ENCODE data around the gene PPP6C. TPM values are rescaled to one million over a fixed set of nuclear protein-coding genes. Genes with fewer than 3 reads are reported as not detected.

PPP6C gene
- total RNA-seq, 1 experiment from 2014 or later = 50.8 TPM

DNA sequence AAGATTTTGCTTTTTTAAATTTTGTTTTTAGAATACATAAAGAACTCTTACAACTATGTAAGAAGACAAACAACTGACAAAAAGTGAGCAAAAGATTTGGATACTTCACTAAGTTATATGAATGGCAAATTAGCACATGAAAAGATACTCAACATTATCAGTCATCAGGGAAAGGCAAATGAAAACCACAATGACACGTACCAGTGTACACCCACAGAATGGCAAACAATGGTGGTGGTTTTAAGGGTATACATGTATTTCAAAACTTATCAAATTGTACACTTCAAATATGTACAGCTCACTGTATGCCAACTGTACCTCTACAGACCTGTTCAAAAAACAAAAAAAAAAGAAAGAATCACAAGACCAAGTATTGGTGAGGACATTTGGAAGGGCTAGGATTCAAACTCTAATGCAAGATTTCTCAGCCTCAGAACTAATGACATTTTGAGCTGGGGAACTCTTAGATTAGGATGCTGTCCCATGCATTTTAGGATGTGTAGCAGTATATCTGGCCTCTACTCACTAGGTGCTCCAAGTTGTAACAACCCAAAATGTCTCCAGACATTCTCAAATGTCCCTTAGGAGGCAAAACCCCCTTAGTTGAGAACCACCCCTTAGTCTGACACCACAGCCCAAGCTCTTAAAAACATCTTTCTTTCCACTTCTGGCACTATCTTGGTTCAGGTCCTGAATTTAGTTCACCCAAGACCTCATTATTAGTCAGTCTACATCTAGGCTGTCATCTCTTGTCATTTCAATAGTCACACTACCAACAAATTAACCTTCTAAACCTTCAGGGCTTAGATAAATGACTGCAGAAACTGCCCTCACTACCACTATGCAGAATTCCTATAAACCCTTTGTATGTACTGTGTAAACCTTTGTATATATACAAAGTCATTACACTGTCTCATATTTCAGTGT is 55.9 kb downstream of the PPP6C start:
- BruUV-seq (replicated peaks) = no TSS peak
- POLR2A ChIA-PET (ENCODE audit: low non-redundant PET) = no interaction called here
- Histone ChIP-seq H3K9me3 (ENCODE audit: low read depth, low read length, poor library complexity, severe bottlenecking) (peaks cover 3% of the 10 kb centered on the region), H3K4me3 (ENCODE audit: low read depth, low read length, poor library complexity, severe bottlenecking) (no peak overlapping the region), H3K36me3 (ENCODE audit: insufficient read depth, low read length, poor library complexity, severe bottlenecking) (no peaks in the 10 kb centered on the region), H3K27me3 (replicated peaks; ENCODE audit: insufficient read depth, low read depth, low read length, poor library complexity) (no peaks in the 10 kb centered on the region), H3K27ac (ENCODE audit: low read depth, low read length, poor library complexity, severe bottlenecking) (no peak overlapping the region), H3K4me1 (ENCODE audit: insufficient read depth, low read length, poor library complexity, severe bottlenecking) (no peaks in the 10 kb centered on the region)
- TF ChIP-seq, protein P1, sequence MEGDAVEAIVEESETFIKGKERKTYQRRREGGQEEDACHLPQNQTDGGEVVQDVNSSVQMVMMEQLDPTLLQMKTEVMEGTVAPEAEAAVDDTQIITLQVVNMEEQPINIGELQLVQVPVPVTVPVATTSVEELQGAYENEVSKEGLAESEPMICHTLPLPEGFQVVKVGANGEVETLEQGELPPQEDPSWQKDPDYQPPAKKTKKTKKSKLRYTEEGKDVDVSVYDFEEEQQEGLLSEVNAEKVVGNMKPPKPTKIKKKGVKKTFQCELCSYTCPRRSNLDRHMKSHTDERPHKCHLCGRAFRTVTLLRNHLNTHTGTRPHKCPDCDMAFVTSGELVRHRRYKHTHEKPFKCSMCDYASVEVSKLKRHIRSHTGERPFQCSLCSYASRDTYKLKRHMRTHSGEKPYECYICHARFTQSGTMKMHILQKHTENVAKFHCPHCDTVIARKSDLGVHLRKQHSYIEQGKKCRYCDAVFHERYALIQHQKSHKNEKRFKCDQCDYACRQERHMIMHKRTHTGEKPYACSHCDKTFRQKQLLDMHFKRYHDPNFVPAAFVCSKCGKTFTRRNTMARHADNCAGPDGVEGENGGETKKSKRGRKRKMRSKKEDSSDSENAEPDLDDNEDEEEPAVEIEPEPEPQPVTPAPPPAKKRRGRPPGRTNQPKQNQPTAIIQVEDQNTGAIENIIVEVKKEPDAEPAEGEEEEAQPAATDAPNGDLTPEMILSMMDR (conservative IDR thresholded peaks at IDR 0.05; ENCODE audit: low read depth, low read length) = no peak
- no peak for TF ChIP-seq EZH2 (IDR thresholded peaks at IDR 0.05; ENCODE audit: borderline replicate concordance, low read depth, low read length, poor library complexity, severe bottlenecking)
- DNase-seq (ENCODE audit: low spot score) = no peak
- CTCF ChIA-PET = no interaction called here
- intact Hi-C loops (cut with micrococcal nuclease; ENCODE audit: unreplicated experiment) = no loop called here

DNA sequence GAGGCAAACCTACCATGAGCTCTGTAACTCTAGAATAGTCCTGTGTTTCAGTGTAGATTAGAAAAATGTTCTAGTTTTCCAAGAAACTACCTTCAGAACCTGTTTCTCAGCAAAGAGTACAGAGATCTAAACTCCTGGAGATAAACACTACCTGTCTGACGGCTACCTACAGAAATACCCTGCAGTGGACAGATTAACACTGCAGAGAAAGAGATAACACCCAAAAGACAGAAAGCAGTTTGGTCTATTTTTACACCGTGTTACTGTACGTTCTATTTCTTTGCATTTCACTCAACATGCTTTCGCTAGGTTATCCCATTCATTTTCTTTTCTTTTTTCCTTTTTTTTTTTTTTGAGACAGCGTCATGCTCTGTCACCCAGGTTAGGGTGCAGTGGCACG is 57.8 kb downstream of the PPP6C start:
- Histone ChIP-seq H3K27me3 (replicated peaks; ENCODE audit: insufficient read depth, low read depth, low read length, poor library complexity) (no peaks in the 10 kb centered on the region), H3K4me3 (ENCODE audit: low read depth, low read length, poor library complexity, severe bottlenecking) (no peak overlapping the region), H3K9me3 (ENCODE audit: low read depth, low read length, poor library complexity, severe bottlenecking) (peaks cover 3% of the 10 kb centered on the region), H3K27ac (ENCODE audit: low read depth, low read length, poor library complexity, severe bottlenecking) (no peak overlapping the region), H3K36me3 (ENCODE audit: insufficient read depth, low read length, poor library complexity, severe bottlenecking) (no peaks in the 10 kb centered on the region), H3K4me1 (ENCODE audit: insufficient read depth, low read length, poor library complexity, severe bottlenecking) (no peaks in the 10 kb centered on the region)
- TF ChIP-seq, protein P1 (conservative IDR thresholded peaks at IDR 0.05; ENCODE audit: low read depth, low read length) = no peak
- no peak for TF ChIP-seq EZH2 (IDR thresholded peaks at IDR 0.05; ENCODE audit: borderline replicate concordance, low read depth, low read length, poor library complexity, severe bottlenecking)
- intact Hi-C loops (cut with micrococcal nuclease; ENCODE audit: unreplicated experiment) = no loop called here
- no TSS peak for BruUV-seq (replicated peaks)
- DNase-seq (ENCODE audit: low spot score) = no peak
- POLR2A ChIA-PET (ENCODE audit: low non-redundant PET) = interaction anchor here (0.7 kb wide), 1 partner anchor 62 kb away, joined by 15 read pairs; no protein-coding TSS in a partner anchor
- CTCF ChIA-PET = no interaction called here

DNA sequence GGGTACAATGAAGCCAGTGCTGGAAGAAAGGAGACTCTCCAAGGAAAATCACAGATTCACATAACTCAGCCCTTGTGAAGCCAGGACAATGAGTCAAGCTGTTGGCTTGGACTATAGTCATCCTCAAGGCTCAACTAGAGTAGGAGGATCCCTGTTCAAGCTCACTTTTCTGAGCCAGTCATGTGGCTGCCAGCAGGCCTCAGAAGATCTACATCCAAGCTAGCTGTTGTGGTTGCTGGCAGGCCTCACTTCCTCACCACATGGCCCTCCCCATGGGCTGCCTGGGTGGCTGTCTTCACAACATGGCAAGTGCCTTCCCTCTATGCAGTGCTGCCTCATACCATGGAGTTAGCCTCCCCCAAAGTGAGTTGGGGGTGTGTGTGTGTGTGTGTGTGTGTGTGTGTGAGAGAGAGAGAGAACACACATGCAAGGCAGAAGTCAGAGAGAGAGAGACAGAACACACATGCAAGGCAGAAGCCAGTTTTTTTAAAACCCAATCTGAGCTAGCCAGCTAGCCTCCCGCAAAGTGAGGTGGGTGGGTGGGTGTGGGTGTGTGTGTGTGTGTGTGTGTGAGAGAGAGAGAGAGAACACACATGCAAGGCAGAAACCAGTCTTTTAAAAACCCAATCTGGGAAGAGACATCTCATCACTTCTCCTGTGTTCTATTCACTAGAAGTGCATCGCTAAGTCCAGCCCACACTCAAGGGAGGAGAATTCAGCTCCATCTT is 63.4 kb downstream of the PPP6C start:
- CTCF ChIA-PET = no interaction called here
- BruUV-seq (replicated peaks) = no TSS peak
- Histone ChIP-seq H3K4me3 (ENCODE audit: low read depth, low read length, poor library complexity, severe bottlenecking) (no peak overlapping the region), H3K9me3 (ENCODE audit: low read depth, low read length, poor library complexity, severe bottlenecking) (no peaks in the 10 kb centered on the region), H3K27ac (ENCODE audit: low read depth, low read length, poor library complexity, severe bottlenecking) (no peak overlapping the region), H3K4me1 (ENCODE audit: insufficient read depth, low read length, poor library complexity, severe bottlenecking) (no peaks in the 10 kb centered on the region), H3K36me3 (ENCODE audit: insufficient read depth, low read length, poor library complexity, severe bottlenecking) (no peaks in the 10 kb centered on the region), H3K27me3 (replicated peaks; ENCODE audit: insufficient read depth, low read depth, low read length, poor library complexity) (no peaks in the 10 kb centered on the region)
- DNase-seq (ENCODE audit: low spot score) = peak; percentile 36
- no peak for TF ChIP-seq EZH2 (IDR thresholded peaks at IDR 0.05; ENCODE audit: borderline replicate concordance, low read depth, low read length, poor library complexity, severe bottlenecking)
- TF ChIP-seq, protein P1 (conservative IDR thresholded peaks at IDR 0.05; ENCODE audit: low read depth, low read length) = no peak
- intact Hi-C loops (cut with micrococcal nuclease; ENCODE audit: unreplicated experiment) = no loop called here
- POLR2A ChIA-PET (ENCODE audit: low non-redundant PET) = no interaction called here

Data from A673 (cell line).